Measurements from ENCODE around the gene DAPP1.

DNA sequence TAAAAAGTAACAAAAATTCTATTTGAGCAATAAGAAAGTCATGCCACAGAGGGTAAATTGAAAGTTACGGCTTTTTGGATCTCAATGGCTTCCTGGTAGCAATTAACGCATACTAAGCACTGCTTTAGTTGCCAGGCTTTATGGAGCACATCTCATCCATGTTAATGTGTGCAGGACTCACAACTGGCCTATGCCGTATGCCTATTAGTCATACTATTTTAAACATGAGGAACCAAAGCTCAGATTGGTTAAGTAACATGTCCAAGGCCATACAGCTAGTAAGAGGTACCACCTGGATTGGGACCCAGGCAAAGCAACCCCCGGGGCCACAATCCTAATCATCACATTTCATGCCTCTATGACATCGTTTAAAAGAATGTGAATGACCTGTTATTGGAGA lies 17.1 kb downstream of the DAPP1 start:
- TF ChIP-seq POLR2AphosphoS5 (IDR thresholded peaks at IDR 0.05; ENCODE audit: borderline replicate concordance, low read depth, low read length) (no peak), FOXP2 (optimal IDR thresholded peaks at IDR 0.05; ENCODE audit: control extremely low read depth, extremely low read length, insufficient read depth) (no peak)

Measured in SK-N-MC (cell line).